HCT116 (cell line): ENCODE data around the gene LMBR1. TPM values are rescaled to one million over a fixed set of nuclear protein-coding genes. Genes with fewer than 3 reads are reported as not detected.

ENCODE experiments used
- ATAC-seq: fragments of 200-7000 bp; cut with Tn5 transposase; 2 replicates; pipeline ENCODE4 v1.9.1; 2020; ENCODE audit warnings: mild to moderate bottlenecking, moderate library complexity
- BruUV-seq: library from RNA; stranded (reverse); fragments of 400-500 nt; replicated peaks from 2 replicates; lab custom pipeline; 2021; lab: Mats Ljungman, UMichigan
- CTCF ChIA-PET: fragments of 300-600 bp; sonication (Branson Sonifier 250); formaldehyde crosslinking; loops from one replicate; lab custom pipeline; 2021; ENCODE audit warnings: antibody characterized with exemption; lab: Charles Lee
- POLR2A ChIA-PET: fragments of 300-600, 350-600 bp; sonication (Branson Sonifier 250); formaldehyde crosslinking; loops from one replicate; lab custom pipeline; 2021; ENCODE audit warnings: antibody characterized with exemption; lab: Charles Lee
- RAD21 ChIA-PET, 2 experiments: fragments of 300-600 bp; sonication (Branson Sonifier 250); formaldehyde crosslinking; loops; one replicate each; lab custom pipeline; 2023; ENCODE audit warnings: low total read pairs in 2 of 2; ENCODE audit not compliant: uncharacterized antibody in 2 of 2, unreplicated experiment in 2 of 2, low non-redundant PET in 1 of 2; lab: Charles Lee
- DNase-seq: peaks from one replicate; pipeline ENCODE4 v3.0.0-alpha.2; 2010; ENCODE audit warnings: low read depth, low spot score
- H2AFZ ChIP-seq: fragments of 200-600 bp; shearing (Covaris generic), sonication (generic); 2 replicates; pipeline ENCODE4 v1.6.1; 2017; ENCODE audit warnings: low read depth, mixed run types, mixed read lengths, antibody characterized with exemption, low read length; ENCODE audit not compliant: poor library complexity, severe bottlenecking
- H3K27ac ChIP-seq: 2 replicates; pipeline ENCODE4 v1.5.1; 2012; ENCODE audit warnings: low read depth, low read length
- H3K27me3 ChIP-seq: fragments of 200-600 bp; sonication (generic); 2 replicates; pipeline ENCODE4 v1.6.1; 2016; ENCODE audit warnings: mixed run types, low read length, mixed read lengths; ENCODE audit not compliant: insufficient read depth
- H3K36me3 ChIP-seq, 2 experiments: fragments of 200-500 bp in 1 of 2; fragments of 200-600 bp in 1 of 2; sonication (Bioruptor generic) in 1 of 2; sonication (generic) in 1 of 2; 2 replicates each; pipeline versions ENCODE4 v1.5.1 to v1.6.1; 2014 to 2016; ENCODE audit warnings: low read length in 2 of 2, inconsistent platforms in 1 of 2, mixed read lengths in 1 of 2, mixed run types in 1 of 2; ENCODE audit not compliant: insufficient read depth in 2 of 2, control insufficient read depth in 1 of 2
- H3K4me1 ChIP-seq, 2 experiments: fragments of 200-600 bp in 1 of 2; sonication (generic) in 1 of 2; 2 replicates each; pipeline versions ENCODE4 v1.5.1 to v1.6.1; 2012 to 2017; ENCODE audit warnings: low read length in 2 of 2, inconsistent platforms in 1 of 2, mild to moderate bottlenecking in 1 of 2, mixed read lengths in 1 of 2, mixed run types in 1 of 2, moderate library complexity in 1 of 2; ENCODE audit not compliant: insufficient read depth in 2 of 2, control insufficient read depth in 1 of 2
- H3K4me2 ChIP-seq: fragments of 200-600 bp; sonication (generic); 2 replicates; pipeline ENCODE4 v1.6.1; 2017; ENCODE audit warnings: mixed run types, low read length, mixed read lengths
- H3K4me3 ChIP-seq, 2 experiments: fragments of 200-600 bp in 1 of 2; sonication (generic) in 1 of 2; replicated peaks in 1 of 2; 2 replicates each; pipeline ENCODE4 v1.5.1; 2011 to 2016; ENCODE audit warnings: low read length in 2 of 2, control low read depth in 1 of 2, low read depth in 1 of 2, mild to moderate bottlenecking in 1 of 2, mixed read lengths in 1 of 2, mixed run types in 1 of 2
- H3K79me2 ChIP-seq: fragments of 200-600 bp; sonication (generic); 2 replicates; pipeline ENCODE4 v1.6.1; 2017; ENCODE audit warnings: mild to moderate bottlenecking, mixed run types, low read length, moderate library complexity, mixed read lengths; ENCODE audit not compliant: insufficient read depth
- H3K9ac ChIP-seq: fragments of 200-600 bp; sonication (generic); 2 replicates; pipeline ENCODE4 v1.6.1; 2016; ENCODE audit warnings: low read length, mixed read lengths
- H3K9me2 ChIP-seq: fragments of 200-600 bp; sonication (generic), shearing (Covaris generic); 2 replicates; pipeline ENCODE4 v1.6.1; 2017; ENCODE audit warnings: mixed run types, mild to moderate bottlenecking, moderate library complexity; ENCODE audit not compliant: insufficient read depth
- H3K9me3 ChIP-seq, 2 experiments: fragments of 200-500 bp in 1 of 2; fragments of 200-600 bp in 1 of 2; sonication (Bioruptor generic) in 1 of 2; sonication (generic) in 1 of 2; 2 replicates each; pipeline ENCODE4 v1.6.1; 2014 to 2017; ENCODE audit warnings: low read length in 2 of 2, mixed read lengths in 2 of 2, inconsistent platforms in 1 of 2, low read depth in 1 of 2, mild to moderate bottlenecking in 1 of 2, mixed run types in 1 of 2, moderate library complexity in 1 of 2; ENCODE audit not compliant: control insufficient read depth in 1 of 2, insufficient read depth in 1 of 2
- H4K20me1 ChIP-seq: fragments of 200-600 bp; sonication (generic), shearing (Covaris generic); 2 replicates; pipeline ENCODE4 v1.6.1; 2017; ENCODE audit warnings: mixed run types, mild to moderate bottlenecking, moderate library complexity; ENCODE audit not compliant: insufficient read depth
- CBX3 ChIP-seq: IDR thresholded peaks from 2 replicates; pipeline ENCODE4 v1.6.1; 2012; ENCODE audit warnings: low read depth
- CTCF ChIP-seq, 3 experiments: fragments of 200-600 bp in 1 of 3; sonication (generic) in 1 of 3; IDR thresholded peaks in 2 of 3; conservative IDR thresholded peaks in 1 of 3; 2 replicates each; pipeline ENCODE4 v1.5.1; 2012 to 2017; ENCODE audit warnings: low read depth in 2 of 3, low read length in 2 of 3, antibody characterized with exemption in 1 of 3, borderline replicate concordance in 1 of 3, control low read depth in 1 of 3, mild to moderate bottlenecking in 1 of 3, mixed read lengths in 1 of 3, mixed run types in 1 of 3, moderate library complexity in 1 of 3; ENCODE audit not compliant: insufficient read depth in 1 of 3
- EGR1 ChIP-seq: IDR thresholded peaks from 2 replicates; pipeline ENCODE4 v1.6.1; 2012; ENCODE audit warnings: low read depth
- EZH2 ChIP-seq: fragments of 200-600 bp; sonication (generic); IDR thresholded peaks from 2 replicates; pipeline ENCODE4 v1.6.1; 2017; ENCODE audit warnings: antibody characterized with exemption, mixed run types
- EZH2phosphoT487 ChIP-seq: fragments of 200-600 bp; IDR thresholded peaks from 2 replicates; pipeline ENCODE4 v1.6.1; 2018; ENCODE audit warnings: antibody characterized with exemption, borderline replicate concordance
- FOSL1 ChIP-seq: IDR thresholded peaks from 2 replicates; pipeline ENCODE4 v1.6.1; 2012; ENCODE audit warnings: low read depth
- JUND ChIP-seq: IDR thresholded peaks from 2 replicates; pipeline ENCODE4 v1.6.1; 2012
- MAX ChIP-seq: IDR thresholded peaks from 2 replicates; pipeline ENCODE4 v1.6.1; 2012
- SP1 ChIP-seq: IDR thresholded peaks from 2 replicates; pipeline ENCODE4 v1.6.1; 2012; ENCODE audit warnings: low read depth
- SRF ChIP-seq: IDR thresholded peaks from 2 replicates; pipeline ENCODE4 v1.6.1; 2012; ENCODE audit warnings: low read depth
- YY1 ChIP-seq: IDR thresholded peaks from 2 replicates; pipeline ENCODE4 v1.6.1; 2011; ENCODE audit warnings: low read length, low read depth, moderate library complexity, mild to moderate bottlenecking; ENCODE audit not compliant: insufficient replicate concordance; ENCODE audit errors: extremely low read depth
- ZNF274 ChIP-seq: fragments of 200-500 bp; sonication (Bioruptor generic); IDR thresholded peaks from 2 replicates; pipeline ENCODE4 v1.6.1; 2014; ENCODE audit warnings: mild to moderate bottlenecking, low read depth, low read length, inconsistent platforms
- intact Hi-C: fragments of 100-400 bp; cut with micrococcal nuclease; formaldehyde crosslinking; loops from 2 replicates; pipeline ENCODE4 v1.10.0; 2022
- total RNA-seq: library from RNA; stranded (reverse); gene quantifications from one replicate; pipeline ENCODE4 v1.2.1, GENCODE V29; 2021; ENCODE audit not compliant: unreplicated experiment
- TF ChIP-seq, protein P1 (sequence below): IDR thresholded peaks from 2 replicates; pipeline ENCODE4 v1.6.1; 2012

The LMBR1 gene
- total RNA-seq, 1 experiment from 2014 or later, result 84.0 TPM

- no peak for DNase-seq
- no peak for ATAC-seq
- Histone ChIP-seq H3K27ac (no peak overlapping the region), H3K4me2 (no peak overlapping the region), H3K27me3 (no peaks in the 10 kb centered on the region), H2AFZ (no peak overlapping the region), H3K4me3 (no peak overlapping the region), H4K20me1 (no peaks in the 10 kb centered on the region; the same call in 1 of the 2 replicates), H3K9ac (no peak overlapping the region), H3K4me1 (peaks cover 0 to 22% of the 10 kb centered on the region in 2 experiments; a peak in 2 of 4 replicates), H3K36me3 (0 out of 4 replicates have a peak, but pooled peaks cover 0 to 2% of the 10 kb centered on the region in 2 experiments), H3K9me2 (no peaks in the 10 kb centered on the region), H3K79me2 (peaks cover 13% of the 10 kb centered on the region), H3K9me3 (no peaks in the 10 kb centered on the region)
- ChIA-PET POLR2A (no interaction called here), CTCF (interaction anchor here (0.6 to 1.2 kb wide), 3 partner anchors 8 to 197 kb away, joined by 3 read pairs; no protein-coding TSS in a partner anchor), RAD21 (no interaction called here)
- no peak for TF ChIP-seq MAX
- no peak for TF ChIP-seq EGR1
- no peak for TF ChIP-seq YY1
- TF ChIP-seq, protein P1, sequence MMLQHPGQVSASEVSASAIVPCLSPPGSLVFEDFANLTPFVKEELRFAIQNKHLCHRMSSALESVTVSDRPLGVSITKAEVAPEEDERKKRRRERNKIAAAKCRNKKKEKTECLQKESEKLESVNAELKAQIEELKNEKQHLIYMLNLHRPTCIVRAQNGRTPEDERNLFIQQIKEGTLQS, result no peak
- TF ChIP-seq EZH2phosphoT487, result no peak
- no TSS peak for BruUV-seq
- intact Hi-C loops, result no loop called here
Measured at GRCh38 chr7:156752367-156753228, 140.4 kb downstream of the LMBR1 start.

- Histone ChIP-seq H3K27me3 (no peaks in the 10 kb centered on the region), H3K27ac (no peak overlapping the region), H3K9ac (no peak overlapping the region), H3K4me3 (no peak overlapping the region), H3K36me3 (0 out of 4 replicates have a peak, but pooled peaks cover 0 to 2% of the 10 kb centered on the region in 2 experiments), H4K20me1 (no peaks in the 10 kb centered on the region; the same call in 1 of the 2 replicates), H3K9me3 (no peaks in the 10 kb centered on the region), H2AFZ (no peak overlapping the region), H3K4me2 (peak overlapping the region; percentile 56), H3K4me1 (peaks cover 0 to 22% of the 10 kb centered on the region in 2 experiments; a peak in 2 of 4 replicates), H3K79me2 (peaks cover 16% of the 10 kb centered on the region), H3K9me2 (no peaks in the 10 kb centered on the region)
- ChIA-PET RAD21 (no interaction called here), POLR2A (interaction anchor here (0.9 kb wide), 1 partner anchor 13 kb away, joined by 3 read pairs; no protein-coding TSS in a partner anchor), CTCF (no interaction called here)
- DNase-seq (peak; percentile 42), ATAC-seq (peak; percentile 60)
- intact Hi-C loops, result no loop called here
- BruUV-seq, result no TSS peak
- TF ChIP-seq JUND (peak; percentile 72), FOSL1 (peak; percentile 79), SP1 (peak; percentile 46), CBX3 (0 out of 2 replicates have a peak, but pooled peaks have one; percentile 53), EZH2 (no peak), CTCF (IDR thresholded peaks at IDR 0.05 in 2 of 3, conservative IDR thresholded peaks at IDR 0.05 in 1 of 3; ENCODE audit: borderline replicate concordance in 1 of 3, insufficient read depth in 1 of 3, low read depth in 2 of 3, low read length in 2 of 3) (no peak), SRF (no peak), ZNF274 (no peak)
Measured at GRCh38 chr7:156751319-156751718, 141.7 kb downstream of the LMBR1 start.
